DND-41 (cell line): Measurements from ENCODE around the gene HOXD12.

ENCODE experiments used
- CTCF ChIP-seq: IDR thresholded peaks from 2 replicates; pipeline ENCODE4 v1.5.1; 2012; ENCODE audit warnings: borderline replicate concordance, low read length, moderate library complexity, mild to moderate bottlenecking; ENCODE audit not compliant: poor library complexity, severe bottlenecking; ENCODE audit errors: extremely low read depth
- EZH2 ChIP-seq: IDR thresholded peaks from 3 replicates; pipeline ENCODE4 v1.6.1; 2012; ENCODE audit warnings: borderline replicate concordance, low read depth, mild to moderate bottlenecking, moderate library complexity, low read length, inconsistent platforms; ENCODE audit not compliant: severe bottlenecking

DNA sequence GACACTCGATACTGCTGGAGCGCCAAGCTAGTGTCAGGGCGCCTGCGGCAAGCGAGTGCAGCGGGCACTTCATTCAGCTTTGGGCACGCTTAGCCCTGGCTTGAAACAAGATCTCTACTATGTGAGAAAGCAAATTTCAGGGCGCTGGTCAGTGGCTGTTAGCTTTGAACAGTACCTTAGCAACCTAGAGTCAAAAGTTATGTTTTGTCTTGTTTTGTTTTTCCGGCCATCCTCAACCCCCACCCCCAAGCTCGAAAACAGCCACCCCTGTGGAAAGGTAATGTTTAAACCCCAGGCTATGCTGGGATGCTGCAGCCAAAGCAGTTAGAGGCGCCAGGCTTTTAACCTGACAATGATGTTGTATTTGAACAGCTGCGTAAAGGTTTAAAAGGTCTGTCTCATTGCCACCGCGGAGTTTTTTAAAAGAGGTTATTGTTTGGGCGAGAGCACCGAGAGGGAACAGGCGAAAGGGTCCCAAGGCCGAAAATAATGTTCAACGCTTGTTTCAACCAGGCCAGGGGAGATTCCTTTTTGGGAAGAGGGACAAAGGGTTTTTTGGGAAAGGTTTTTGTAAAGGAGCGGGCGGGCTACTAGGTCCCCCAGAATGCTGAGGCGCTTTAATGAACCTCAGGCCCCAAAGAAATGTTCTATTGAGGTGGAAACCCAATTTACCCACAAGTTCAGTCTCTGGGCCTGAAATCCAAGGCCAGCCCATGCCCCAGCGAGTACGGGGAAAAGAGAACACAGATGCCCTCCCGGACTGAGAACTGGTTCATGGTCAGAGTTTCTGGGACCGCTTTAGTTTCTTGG lies 14.7 kb downstream of the HOXD12 start:
- TF ChIP-seq CTCF (no peak), EZH2 (no peak)
